ENCODE data around the gene KLF3.

Gene KLF3

GRCh38 chr4:38743866-38744265 is 79.9 kb downstream of the KLF3 start:
- TF ChIP-seq GATA2 (IDR thresholded peaks at IDR 0.05; ENCODE audit: low read depth, low read length): no peak
- TF ChIP-seq GATA3 (IDR thresholded peaks at IDR 0.05; ENCODE audit: low read depth, low read length): no peak

DNA sequence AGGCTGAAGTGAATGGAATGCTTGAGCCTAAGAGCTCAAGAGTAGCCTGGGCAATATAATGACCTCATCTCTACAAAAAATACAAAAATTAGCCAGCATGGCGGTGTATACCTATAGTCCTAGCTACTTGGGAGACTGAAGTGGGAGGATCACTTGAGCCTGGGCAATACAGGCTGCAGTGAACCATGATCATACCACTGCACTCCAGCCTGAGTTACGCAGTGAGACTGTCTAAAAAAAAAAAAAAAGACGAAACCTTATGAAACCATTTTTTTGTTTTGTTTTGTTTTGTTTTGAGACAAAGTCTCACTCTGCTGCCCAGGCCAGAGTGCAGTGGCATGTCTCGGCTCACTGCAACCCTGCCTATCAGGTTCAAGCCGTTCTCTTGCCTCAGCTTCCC is 81.9 kb downstream of the KLF3 start:
- TF ChIP-seq GATA2 (IDR thresholded peaks at IDR 0.05; ENCODE audit: low read depth, low read length): no peak
- no peak for TF ChIP-seq GATA3 (IDR thresholded peaks at IDR 0.05; ENCODE audit: low read depth, low read length)

DNA sequence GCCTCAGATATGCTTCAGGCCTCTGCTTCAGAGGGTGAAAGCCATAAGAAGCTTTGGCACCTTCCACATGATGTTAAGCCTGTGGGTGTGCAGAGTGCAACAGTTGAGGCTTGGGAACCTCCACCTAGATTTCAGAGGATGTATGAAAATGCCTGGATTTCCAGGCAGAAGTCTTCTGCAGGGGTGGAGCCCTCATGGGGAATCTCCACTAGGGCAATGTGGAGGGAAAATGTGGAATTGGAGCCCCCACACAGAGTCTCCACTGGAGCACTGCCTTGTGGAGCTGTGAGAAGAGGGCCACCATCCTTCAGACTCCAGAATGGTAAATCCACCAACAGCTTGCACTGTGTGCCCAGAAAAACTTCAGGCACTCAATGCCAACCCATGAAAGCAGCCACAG is 83.6 kb downstream of the KLF3 start:
- no peak for TF ChIP-seq GATA3 (IDR thresholded peaks at IDR 0.05; ENCODE audit: low read depth, low read length)

GRCh38 chr4:38749336-38749735 is 85.3 kb downstream of the KLF3 start:
- TF ChIP-seq GATA3 (IDR thresholded peaks at IDR 0.05; ENCODE audit: low read depth, low read length): no peak
- no peak for TF ChIP-seq GATA2 (IDR thresholded peaks at IDR 0.05; ENCODE audit: low read depth, low read length)

All from SH-SY5Y (cell line).